HCT116 (cell line): ENCODE results near the gene NBL1. TPM values are rescaled to one million over a fixed set of nuclear protein-coding genes. Genes with fewer than 3 reads are reported as not detected.

Experiments
- ATAC-seq: fragments of 200-7000 bp; cut with Tn5 transposase; 2 replicates; pipeline ENCODE4 v1.9.1; 2020; ENCODE audit warnings: mild to moderate bottlenecking, moderate library complexity
- BruUV-seq: library from RNA; stranded (reverse); fragments of 400-500 nt; replicated peaks from 2 replicates; lab custom pipeline; 2021; lab: Mats Ljungman, UMichigan
- CTCF ChIA-PET: fragments of 300-600 bp; sonication (Branson Sonifier 250); formaldehyde crosslinking; loops from one replicate; lab custom pipeline; 2021; ENCODE audit warnings: antibody characterized with exemption; lab: Charles Lee
- POLR2A ChIA-PET: fragments of 300-600, 350-600 bp; sonication (Branson Sonifier 250); formaldehyde crosslinking; loops from one replicate; lab custom pipeline; 2021; ENCODE audit warnings: antibody characterized with exemption; lab: Charles Lee
- RAD21 ChIA-PET, 2 experiments: fragments of 300-600 bp; sonication (Branson Sonifier 250); formaldehyde crosslinking; loops; one replicate each; lab custom pipeline; 2023; ENCODE audit warnings: low total read pairs in 2 of 2; ENCODE audit not compliant: uncharacterized antibody in 2 of 2, unreplicated experiment in 2 of 2, low non-redundant PET in 1 of 2; lab: Charles Lee
- DNase-seq: peaks from one replicate; pipeline ENCODE4 v3.0.0-alpha.2; 2010; ENCODE audit warnings: low read depth, low spot score
- H2AFZ ChIP-seq: fragments of 200-600 bp; shearing (Covaris generic), sonication (generic); 2 replicates; pipeline ENCODE4 v1.6.1; 2017; ENCODE audit warnings: low read depth, mixed run types, mixed read lengths, antibody characterized with exemption, low read length; ENCODE audit not compliant: poor library complexity, severe bottlenecking
- H3K27ac ChIP-seq: 2 replicates; pipeline ENCODE4 v1.5.1; 2012; ENCODE audit warnings: low read depth, low read length
- H3K27me3 ChIP-seq: fragments of 200-600 bp; sonication (generic); 2 replicates; pipeline ENCODE4 v1.6.1; 2016; ENCODE audit warnings: mixed run types, low read length, mixed read lengths; ENCODE audit not compliant: insufficient read depth
- H3K36me3 ChIP-seq, 2 experiments: fragments of 200-500 bp in 1 of 2; fragments of 200-600 bp in 1 of 2; sonication (Bioruptor generic) in 1 of 2; sonication (generic) in 1 of 2; 2 replicates each; pipeline versions ENCODE4 v1.5.1 to v1.6.1; 2014 to 2016; ENCODE audit warnings: low read length in 2 of 2, inconsistent platforms in 1 of 2, mixed read lengths in 1 of 2, mixed run types in 1 of 2; ENCODE audit not compliant: insufficient read depth in 2 of 2, control insufficient read depth in 1 of 2
- H3K4me1 ChIP-seq, 2 experiments: fragments of 200-600 bp in 1 of 2; sonication (generic) in 1 of 2; 2 replicates each; pipeline versions ENCODE4 v1.5.1 to v1.6.1; 2012 to 2017; ENCODE audit warnings: low read length in 2 of 2, inconsistent platforms in 1 of 2, mild to moderate bottlenecking in 1 of 2, mixed read lengths in 1 of 2, mixed run types in 1 of 2, moderate library complexity in 1 of 2; ENCODE audit not compliant: insufficient read depth in 2 of 2, control insufficient read depth in 1 of 2
- H3K4me2 ChIP-seq: fragments of 200-600 bp; sonication (generic); 2 replicates; pipeline ENCODE4 v1.6.1; 2017; ENCODE audit warnings: mixed run types, low read length, mixed read lengths
- H3K4me3 ChIP-seq, 2 experiments: fragments of 200-600 bp in 1 of 2; sonication (generic) in 1 of 2; replicated peaks in 1 of 2; 2 replicates each; pipeline ENCODE4 v1.5.1; 2011 to 2016; ENCODE audit warnings: low read length in 2 of 2, control low read depth in 1 of 2, low read depth in 1 of 2, mild to moderate bottlenecking in 1 of 2, mixed read lengths in 1 of 2, mixed run types in 1 of 2
- H3K79me2 ChIP-seq: fragments of 200-600 bp; sonication (generic); 2 replicates; pipeline ENCODE4 v1.6.1; 2017; ENCODE audit warnings: mild to moderate bottlenecking, mixed run types, low read length, moderate library complexity, mixed read lengths; ENCODE audit not compliant: insufficient read depth
- H3K9ac ChIP-seq: fragments of 200-600 bp; sonication (generic); 2 replicates; pipeline ENCODE4 v1.6.1; 2016; ENCODE audit warnings: low read length, mixed read lengths
- H3K9me2 ChIP-seq: fragments of 200-600 bp; sonication (generic), shearing (Covaris generic); 2 replicates; pipeline ENCODE4 v1.6.1; 2017; ENCODE audit warnings: mixed run types, mild to moderate bottlenecking, moderate library complexity; ENCODE audit not compliant: insufficient read depth
- H3K9me3 ChIP-seq, 2 experiments: fragments of 200-500 bp in 1 of 2; fragments of 200-600 bp in 1 of 2; sonication (Bioruptor generic) in 1 of 2; sonication (generic) in 1 of 2; 2 replicates each; pipeline ENCODE4 v1.6.1; 2014 to 2017; ENCODE audit warnings: low read length in 2 of 2, mixed read lengths in 2 of 2, inconsistent platforms in 1 of 2, low read depth in 1 of 2, mild to moderate bottlenecking in 1 of 2, mixed run types in 1 of 2, moderate library complexity in 1 of 2; ENCODE audit not compliant: control insufficient read depth in 1 of 2, insufficient read depth in 1 of 2
- H4K20me1 ChIP-seq: fragments of 200-600 bp; sonication (generic), shearing (Covaris generic); 2 replicates; pipeline ENCODE4 v1.6.1; 2017; ENCODE audit warnings: mixed run types, mild to moderate bottlenecking, moderate library complexity; ENCODE audit not compliant: insufficient read depth
- ELF1 ChIP-seq: IDR thresholded peaks from 2 replicates; pipeline ENCODE4 v1.6.1; 2012; ENCODE audit warnings: low read depth, borderline replicate concordance
- EZH2phosphoT487 ChIP-seq: fragments of 200-600 bp; IDR thresholded peaks from 2 replicates; pipeline ENCODE4 v1.6.1; 2018; ENCODE audit warnings: antibody characterized with exemption, borderline replicate concordance
- FOSL1 ChIP-seq: IDR thresholded peaks from 2 replicates; pipeline ENCODE4 v1.6.1; 2012; ENCODE audit warnings: low read depth
- JUND ChIP-seq: IDR thresholded peaks from 2 replicates; pipeline ENCODE4 v1.6.1; 2012
- MAX ChIP-seq: IDR thresholded peaks from 2 replicates; pipeline ENCODE4 v1.6.1; 2012
- POLR2AphosphoS5 ChIP-seq: IDR thresholded peaks from 2 replicates; pipeline ENCODE4 v1.6.1; 2011; ENCODE audit warnings: mild to moderate bottlenecking, low read depth, low read length, moderate library complexity
- REST ChIP-seq: IDR thresholded peaks from 2 replicates; pipeline ENCODE4 v1.6.1; 2012; ENCODE audit warnings: low read depth
- ZNF274 ChIP-seq: fragments of 200-500 bp; sonication (Bioruptor generic); IDR thresholded peaks from 2 replicates; pipeline ENCODE4 v1.6.1; 2014; ENCODE audit warnings: mild to moderate bottlenecking, low read depth, low read length, inconsistent platforms
- intact Hi-C: fragments of 100-400 bp; cut with micrococcal nuclease; formaldehyde crosslinking; loops from 2 replicates; pipeline ENCODE4 v1.10.0; 2022
- total RNA-seq: library from RNA; stranded (reverse); gene quantifications from one replicate; pipeline ENCODE4 v1.2.1, GENCODE V29; 2021; ENCODE audit not compliant: unreplicated experiment
- TF ChIP-seq, protein P1 (sequence below): IDR thresholded peaks from 2 replicates; pipeline ENCODE4 v1.6.1; 2011; ENCODE audit warnings: mild to moderate bottlenecking, low read length, moderate library complexity; ENCODE audit not compliant: insufficient replicate concordance; ENCODE audit errors: extremely low read depth
- TF ChIP-seq, protein P2 (sequence below): IDR thresholded peaks from 2 replicates; pipeline ENCODE4 v1.6.1; 2012

The NBL1 gene
- total RNA-seq, 1 experiment from 2014 or later: 75.4 TPM

DNA sequence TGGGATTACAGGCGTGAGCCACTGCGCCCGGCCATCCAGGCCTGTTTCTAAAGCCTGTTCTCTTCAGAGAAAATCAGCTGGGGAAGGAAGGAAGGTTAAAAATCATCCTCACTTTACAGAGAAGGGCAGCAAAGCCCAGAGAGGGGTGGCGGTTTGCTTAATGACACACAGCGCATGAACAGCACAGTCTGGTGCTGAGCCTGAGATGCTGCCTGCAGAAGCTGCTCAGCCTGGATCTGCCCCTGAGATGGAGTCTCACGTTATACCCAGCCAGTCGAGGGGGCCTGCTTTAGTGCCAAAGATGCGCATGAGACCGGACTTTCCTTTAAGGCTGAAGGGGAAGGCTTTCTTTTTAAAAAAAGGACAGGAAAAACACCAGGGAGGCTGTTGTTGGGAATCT is 41.9 kb downstream of the NBL1 start (continued):
- TF ChIP-seq POLR2AphosphoS5: no peak
- TF ChIP-seq, protein P1, sequence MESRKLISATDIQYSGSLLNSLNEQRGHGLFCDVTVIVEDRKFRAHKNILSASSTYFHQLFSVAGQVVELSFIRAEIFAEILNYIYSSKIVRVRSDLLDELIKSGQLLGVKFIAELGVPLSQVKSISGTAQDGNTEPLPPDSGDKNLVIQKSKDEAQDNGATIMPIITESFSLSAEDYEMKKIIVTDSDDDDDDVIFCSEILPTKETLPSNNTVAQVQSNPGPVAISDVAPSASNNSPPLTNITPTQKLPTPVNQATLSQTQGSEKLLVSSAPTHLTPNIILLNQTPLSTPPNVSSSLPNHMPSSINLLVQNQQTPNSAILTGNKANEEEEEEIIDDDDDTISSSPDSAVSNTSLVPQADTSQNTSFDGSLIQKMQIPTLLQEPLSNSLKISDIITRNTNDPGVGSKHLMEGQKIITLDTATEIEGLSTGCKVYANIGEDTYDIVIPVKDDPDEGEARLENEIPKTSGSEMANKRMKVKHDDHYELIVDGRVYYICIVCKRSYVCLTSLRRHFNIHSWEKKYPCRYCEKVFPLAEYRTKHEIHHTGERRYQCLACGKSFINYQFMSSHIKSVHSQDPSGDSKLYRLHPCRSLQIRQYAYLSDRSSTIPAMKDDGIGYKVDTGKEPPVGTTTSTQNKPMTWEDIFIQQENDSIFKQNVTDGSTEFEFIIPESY: no peak
- TF ChIP-seq REST: no peak
- TF ChIP-seq, protein P2, sequence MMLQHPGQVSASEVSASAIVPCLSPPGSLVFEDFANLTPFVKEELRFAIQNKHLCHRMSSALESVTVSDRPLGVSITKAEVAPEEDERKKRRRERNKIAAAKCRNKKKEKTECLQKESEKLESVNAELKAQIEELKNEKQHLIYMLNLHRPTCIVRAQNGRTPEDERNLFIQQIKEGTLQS: no peak

DNA sequence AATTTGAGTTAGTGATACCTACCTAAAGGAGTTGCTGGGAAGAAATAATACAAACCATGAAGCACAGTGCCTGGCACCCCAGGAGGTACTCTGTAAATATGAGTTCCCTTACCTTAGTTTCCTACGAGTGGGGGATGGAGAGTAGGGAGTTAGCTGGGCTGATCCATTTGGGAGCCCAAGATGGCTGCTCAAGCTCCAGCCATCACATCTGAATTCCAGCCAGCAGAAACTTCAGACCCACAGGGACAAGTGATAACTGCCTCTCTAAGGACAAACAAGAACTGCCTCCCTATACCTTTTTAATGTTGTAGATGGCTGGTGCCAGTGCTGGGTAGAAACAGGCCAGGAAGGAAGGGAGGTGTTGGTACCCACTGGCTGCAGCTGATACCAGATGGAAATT is 43.3 kb downstream of the NBL1 start:
- Histone ChIP-seq H3K36me3 (no peaks in the 10 kb centered on the region), H3K9me2 (no peaks in the 10 kb centered on the region), H3K9me3 (no peaks in the 10 kb centered on the region)
- no peak for ATAC-seq
- DNase-seq: no peak
- no peak for TF ChIP-seq ZNF274
- no peak for TF ChIP-seq EZH2phosphoT487
- TF ChIP-seq ELF1: no peak
- no peak for TF ChIP-seq FOSL1
- no peak for TF ChIP-seq JUND
- TF ChIP-seq MAX: no peak
- TF ChIP-seq, all 23 proteins: peak for 0
- Histone ChIP-seq H3K79me2 (no peaks in the 10 kb centered on the region), H3K4me3 (no peak overlapping the region), H2AFZ (no peak overlapping the region), H3K4me1 (no peaks in the 10 kb centered on the region), H3K9ac (no peak overlapping the region), H3K27me3 (no peaks in the 10 kb centered on the region), H3K27ac (no peak overlapping the region), H4K20me1 (no peaks in the 10 kb centered on the region), H3K4me2 (no peak overlapping the region)
- CTCF ChIA-PET: no interaction called here
- no TSS peak for BruUV-seq
- intact Hi-C loops: no loop called here
- POLR2A ChIA-PET: no interaction called here
- RAD21 ChIA-PET: no interaction called here
